Common myeloid progenitor, CD34-positive (primary cell): ENCODE data around the gene CABLES2.

ENCODE experiments used
- CTCF ChIA-PET: fragments of 350-600 bp; sonication (Branson Sonifier 250); formaldehyde crosslinking; loops from one replicate; lab custom pipeline; 2021; ENCODE audit warnings: antibody characterized with exemption; lab: Charles Lee
- POLR2A ChIA-PET: fragments of 350-600 bp; sonication (Branson Sonifier 250); formaldehyde crosslinking; loops from one replicate; lab custom pipeline; 2021; ENCODE audit warnings: antibody characterized with exemption; lab: Charles Lee
- DNase-seq, 3 donors: peaks; one replicate each; pipeline versions ENCODE4 v3.0.0 to v3.0.0-alpha.2; 2013
- H3K27ac ChIP-seq, 2 experiments: 1 replicate in 1 of 2; 2 replicates in 1 of 2; pipeline ENCODE4 v1.7.0; 2013; ENCODE audit warnings: inconsistent platforms in 2 of 2, low read length in 2 of 2, mild to moderate bottlenecking in 2 of 2, low read depth in 1 of 2, moderate library complexity in 1 of 2; ENCODE audit not compliant: severe bottlenecking in 2 of 2, insufficient read depth in 1 of 2, poor library complexity in 1 of 2
- H3K27me3 ChIP-seq, 5 experiments: replicated peaks in 2 of 5; 1 replicate in 3 of 5; 2 replicates in 2 of 5; pipeline versions ENCODE4 v1.6.1 to v1.7.0; 2013; ENCODE audit warnings: low read length in 4 of 5, mild to moderate bottlenecking in 2 of 5, moderate library complexity in 2 of 5, inconsistent platforms in 1 of 5; ENCODE audit not compliant: insufficient read depth in 5 of 5, control insufficient read depth in 4 of 5
- H3K36me3 ChIP-seq, 4 experiments: 1 replicate in 2 of 4; 2 replicates in 2 of 4; pipeline versions ENCODE4 v1.6.1 to v1.7.0; 2013; ENCODE audit warnings: low read length in 3 of 4, control low read depth in 1 of 4, mild to moderate bottlenecking in 1 of 4; ENCODE audit not compliant: control insufficient read depth in 4 of 4, insufficient read depth in 4 of 4
- H3K4me1 ChIP-seq, 4 experiments: 1 replicate in 3 of 4; 2 replicates in 1 of 4; pipeline versions ENCODE4 v1.6.1 to v1.7.1; 2013; ENCODE audit warnings: low read length in 3 of 4, mild to moderate bottlenecking in 3 of 4, control low read depth in 1 of 4, inconsistent platforms in 1 of 4, moderate library complexity in 1 of 4; ENCODE audit not compliant: control insufficient read depth in 4 of 4, insufficient read depth in 4 of 4; ENCODE audit errors: control extremely low read depth in 1 of 4
- H3K4me3 ChIP-seq, 7 experiments: 1 replicate in 4 of 7; 2 replicates in 3 of 7; pipeline versions ENCODE4 v1.5.1 to v1.7.0; 2013; ENCODE audit warnings: mild to moderate bottlenecking in 7 of 7, low read length in 6 of 7, moderate library complexity in 6 of 7, inconsistent platforms in 2 of 7, low read depth in 2 of 7, control low read depth in 1 of 7; ENCODE audit not compliant: insufficient read depth in 4 of 7, control insufficient read depth in 1 of 7; ENCODE audit errors: extremely low read depth in 1 of 7
- H3K9me3 ChIP-seq, 5 experiments: 1 replicate in 4 of 5; 2 replicates in 1 of 5; pipeline versions ENCODE4 v1.6.1 to v1.7.1; 2013; ENCODE audit warnings: low read length in 4 of 5, mild to moderate bottlenecking in 2 of 5, inconsistent platforms in 1 of 5, low read depth in 1 of 5, moderate library complexity in 1 of 5; ENCODE audit not compliant: control insufficient read depth in 4 of 5, insufficient read depth in 2 of 5; ENCODE audit errors: control extremely low read depth in 1 of 5
- WGBS: methylation state at CpG from one replicate; pipeline ENCODE4 v1.1.5; 2013; ENCODE audit not compliant: insufficient coverage; 5-methylcytosine and 5-hydroxymethylcytosine counted together

The CABLES2 gene

GRCh38 chr20:62352402-62353288, 54.4 kb downstream of the CABLES2 start:
- Histone ChIP-seq H3K9me3 (peaks cover 0 to 5% (median 3%) of the 10 kb centered on the region in 5 experiments), H3K4me1 (peaks cover 0 to 25% (median 14%) of the 10 kb centered on the region in 4 experiments), H3K27ac (no peak overlapping the region), H3K4me3 (no peak overlapping the region), H3K36me3 (no peaks in the 10 kb centered on the region), H3K27me3 (no peaks in the 10 kb centered on the region)
- POLR2A ChIA-PET: no interaction called here
- CTCF ChIA-PET: interaction anchor here (0.9 kb wide), 1 partner anchor 11 kb away, joined by 3 read pairs; no protein-coding TSS in a partner anchor
- no peak for DNase-seq
- 96% methylated on average over 32 of the region's 43 CpGs for WGBS

DNA sequence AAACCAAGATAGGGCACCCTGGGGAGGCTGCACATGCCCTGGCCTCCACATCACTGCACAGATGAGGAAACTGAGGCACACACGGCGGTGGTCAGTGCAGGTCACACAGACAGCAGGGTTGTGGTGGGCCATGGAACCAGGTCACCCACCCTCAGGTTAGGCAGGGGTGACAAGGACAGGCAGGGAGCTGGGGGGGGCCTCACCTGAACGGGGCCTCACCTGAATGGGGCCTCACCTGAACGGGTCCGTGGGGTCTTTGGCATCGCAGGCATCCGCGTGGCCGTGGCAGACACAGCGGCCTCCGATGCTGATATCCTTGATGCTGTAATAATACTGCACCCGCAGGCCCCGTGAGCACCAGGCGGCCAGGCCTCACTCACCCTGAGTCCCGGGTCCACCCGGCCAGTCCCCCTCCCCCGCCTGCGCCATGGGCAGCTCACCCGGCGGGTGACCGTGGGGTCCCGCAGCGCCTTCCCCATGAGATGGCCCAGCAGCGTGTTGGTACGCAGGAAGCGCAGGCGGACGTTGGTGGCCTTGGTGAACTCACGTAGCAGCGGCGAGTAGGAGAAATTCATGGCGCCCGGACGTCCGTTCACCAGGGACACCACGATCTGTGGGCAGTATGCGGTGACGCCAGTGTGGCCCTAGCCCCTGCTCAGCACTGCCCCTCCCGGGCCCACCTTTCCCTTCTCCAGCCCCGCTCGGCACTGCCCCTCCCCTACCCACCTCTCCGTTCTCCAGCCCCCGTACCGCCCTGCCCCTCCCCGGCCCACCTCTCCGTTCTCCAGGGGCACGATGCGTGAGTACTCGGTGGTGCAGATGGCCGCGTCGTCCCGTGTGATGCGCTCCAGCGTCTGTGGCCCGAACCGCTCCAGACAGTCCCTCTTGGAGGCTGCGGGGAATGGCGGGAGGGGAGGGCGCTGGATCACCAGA, 55.4 kb downstream of the CABLES2 start:
- peaks cover 0 to 16% (median 7%) of the 10 kb centered on the region in 4 experiments for H3K4me1 ChIP-seq
- no peaks in the 10 kb centered on the region for H3K27me3 ChIP-seq
- ChIA-PET CTCF (interaction anchor here (0.9 kb wide), 1 partner anchor 10 kb away, joined by 3 read pairs; no protein-coding TSS in a partner anchor), POLR2A (no interaction called here)
- WGBS: 95% methylated on average over 56 of the region's 60 CpGs
- H3K36me3 ChIP-seq: no peaks in the 10 kb centered on the region
- H3K4me3 ChIP-seq: no peak overlapping the region
- H3K9me3 ChIP-seq: peaks cover 0 to 5% (median 3%) of the 10 kb centered on the region in 5 experiments
- DNase-seq: no peak
- no peak overlapping the region for H3K27ac ChIP-seq

DNA sequence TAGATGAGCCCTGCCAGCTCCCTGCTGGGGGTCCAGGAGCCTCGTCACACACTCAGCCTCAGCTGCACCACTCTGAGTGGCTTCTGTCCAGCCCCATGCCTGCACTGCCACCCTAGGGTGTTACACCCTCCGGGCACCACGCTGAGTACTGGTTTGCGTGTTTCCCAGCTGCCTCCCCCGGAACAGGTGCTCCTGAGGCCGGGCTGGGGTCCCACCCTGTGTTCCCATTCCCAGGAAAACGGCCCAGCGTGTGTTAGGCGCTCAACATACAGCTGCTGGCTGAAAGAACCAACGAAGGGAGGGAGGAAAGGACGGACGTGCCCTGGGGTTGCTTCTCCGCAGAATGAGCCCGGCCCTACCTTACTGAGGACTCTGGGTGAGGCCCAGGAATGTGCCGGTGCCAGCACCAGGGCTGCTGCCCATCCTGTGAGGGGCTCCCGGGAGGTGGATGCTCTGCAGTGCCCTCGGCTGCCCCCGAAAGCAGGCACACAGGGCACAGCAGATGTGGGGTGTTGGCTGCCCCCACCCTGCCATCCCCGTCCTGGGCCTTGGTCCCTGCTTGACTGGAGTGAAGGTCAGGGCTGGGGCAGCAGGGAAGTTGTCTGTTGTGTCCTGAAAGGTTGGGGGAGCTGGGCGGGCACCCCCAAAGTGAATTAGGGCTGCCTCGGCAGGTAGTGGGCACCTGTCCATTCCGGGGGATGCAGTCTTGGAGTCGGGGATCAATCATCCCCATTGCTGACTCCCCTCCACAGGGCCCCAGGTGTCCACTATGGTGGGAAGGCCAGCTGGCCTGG, 56.3 kb downstream of the CABLES2 start:
- Histone ChIP-seq H3K27me3 (no peaks in the 10 kb centered on the region), H3K36me3 (no peaks in the 10 kb centered on the region), H3K4me1 (peaks cover 0 to 7% (median under 1%) of the 10 kb centered on the region in 4 experiments), H3K27ac (no peak overlapping the region), H3K9me3 (peaks cover 0 to 5% (median 3%) of the 10 kb centered on the region in 5 experiments), H3K4me3 (no peak overlapping the region)
- ChIA-PET CTCF (no interaction called here), POLR2A (no interaction called here)
- DNase-seq: no peak
- WGBS: 98% methylated on average over 12 of the region's 23 CpGs

GRCh38 chr20:62350098-62350628, 56.9 kb downstream of the CABLES2 start:
- CTCF ChIA-PET: no interaction called here

GRCh38 chr20:62349556-62350097, 57.5 kb downstream of the CABLES2 start:
- no CpG with 5 or more reads among the region's 7 CpGs for WGBS
- no peak for DNase-seq
- Histone ChIP-seq H3K4me1 (no peaks in the 10 kb centered on the region), H3K36me3 (no peaks in the 10 kb centered on the region), H3K9me3 (peaks cover 0 to 5% (median 3%) of the 10 kb centered on the region in 5 experiments), H3K4me3 (no peak overlapping the region), H3K27ac (no peak overlapping the region), H3K27me3 (no peaks in the 10 kb centered on the region)
- ChIA-PET POLR2A (no interaction called here), CTCF (no interaction called here)

More at GRCh38 chr20:62350098-62350628, 56.9 kb downstream of the CABLES2 start:
- Histone ChIP-seq H3K4me1 (peaks cover 0 to 1% (median 0%) of the 10 kb centered on the region in 4 experiments), H3K9me3 (peaks cover 0 to 5% (median 3%) of the 10 kb centered on the region in 5 experiments), H3K36me3 (no peaks in the 10 kb centered on the region), H3K27me3 (no peaks in the 10 kb centered on the region), H3K4me3 (no peak overlapping the region), H3K27ac (no peak overlapping the region)
- 96% methylated on average over 13 of the region's 16 CpGs for WGBS
- DNase-seq: no peak
- POLR2A ChIA-PET: no interaction called here

GRCh38 chr20:62348604-62349003, 58.5 kb downstream of the CABLES2 start:
- Histone ChIP-seq H3K27ac (no peak overlapping the region), H3K9me3 (peaks cover 0 to 5% (median 3%) of the 10 kb centered on the region in 5 experiments), H3K4me3 (no peak overlapping the region), H3K36me3 (no peaks in the 10 kb centered on the region), H3K4me1 (no peaks in the 10 kb centered on the region), H3K27me3 (no peaks in the 10 kb centered on the region)
- POLR2A ChIA-PET: no interaction called here
- WGBS: no CpG with 5 or more reads among the region's 1 CpG
- CTCF ChIA-PET: no interaction called here
- DNase-seq: no peak
